GM06990 (cell line): ENCODE measurements around the gene AGPAT4.

ENCODE experiments used
- DNase-seq: peaks from one replicate; pipeline ENCODE4 v3.0.0-alpha.2; 2011; ENCODE audit not compliant: insufficient read length; ENCODE audit errors: extremely low read depth
- H3K27me3 ChIP-seq: replicated peaks from 2 replicates; pipeline ENCODE4 v1.6.0; 2011; ENCODE audit warnings: low read length; ENCODE audit not compliant: control insufficient read depth, insufficient read depth
- H3K36me3 ChIP-seq: 2 replicates; pipeline ENCODE4 v1.5.1; 2011; ENCODE audit warnings: low read length; ENCODE audit not compliant: control insufficient read depth, insufficient read depth
- H3K4me3 ChIP-seq: replicated peaks from 2 replicates; pipeline ENCODE4 v1.5.1; 2011; ENCODE audit warnings: low read depth, mild to moderate bottlenecking, control low read depth, low read length
- TF ChIP-seq, protein P1 (sequence below): IDR thresholded peaks from 2 replicates; pipeline ENCODE4 v1.5.1; 2011; ENCODE audit warnings: low read length, control low read depth, mild to moderate bottlenecking, inconsistent platforms; ENCODE audit not compliant: insufficient read depth, poor library complexity, severe bottlenecking

The AGPAT4 gene

DNA sequence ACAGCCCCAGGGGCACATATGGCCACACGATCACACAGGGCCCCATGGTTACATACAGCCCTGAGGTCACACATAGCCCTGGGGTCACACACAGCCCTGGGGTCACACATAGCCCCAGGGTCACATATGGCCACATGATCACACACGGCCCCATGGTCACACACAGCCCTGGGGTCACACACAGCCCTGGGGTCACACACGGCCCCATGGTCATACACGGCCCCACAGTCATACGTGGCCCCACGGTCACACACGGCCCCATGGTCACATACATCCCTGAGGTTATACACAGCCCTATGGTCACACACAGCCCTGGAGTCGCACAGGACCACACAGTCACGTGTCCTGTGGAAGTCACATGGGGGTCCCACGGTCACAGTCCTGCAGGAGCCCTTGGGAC, 120.1 kb downstream of the AGPAT4 start:
- DNase-seq, result no peak
- Histone ChIP-seq H3K36me3 (no peaks in the 10 kb centered on the region), H3K4me3 (no peak overlapping the region), H3K27me3 (no peaks in the 10 kb centered on the region)
- TF ChIP-seq, protein P1, sequence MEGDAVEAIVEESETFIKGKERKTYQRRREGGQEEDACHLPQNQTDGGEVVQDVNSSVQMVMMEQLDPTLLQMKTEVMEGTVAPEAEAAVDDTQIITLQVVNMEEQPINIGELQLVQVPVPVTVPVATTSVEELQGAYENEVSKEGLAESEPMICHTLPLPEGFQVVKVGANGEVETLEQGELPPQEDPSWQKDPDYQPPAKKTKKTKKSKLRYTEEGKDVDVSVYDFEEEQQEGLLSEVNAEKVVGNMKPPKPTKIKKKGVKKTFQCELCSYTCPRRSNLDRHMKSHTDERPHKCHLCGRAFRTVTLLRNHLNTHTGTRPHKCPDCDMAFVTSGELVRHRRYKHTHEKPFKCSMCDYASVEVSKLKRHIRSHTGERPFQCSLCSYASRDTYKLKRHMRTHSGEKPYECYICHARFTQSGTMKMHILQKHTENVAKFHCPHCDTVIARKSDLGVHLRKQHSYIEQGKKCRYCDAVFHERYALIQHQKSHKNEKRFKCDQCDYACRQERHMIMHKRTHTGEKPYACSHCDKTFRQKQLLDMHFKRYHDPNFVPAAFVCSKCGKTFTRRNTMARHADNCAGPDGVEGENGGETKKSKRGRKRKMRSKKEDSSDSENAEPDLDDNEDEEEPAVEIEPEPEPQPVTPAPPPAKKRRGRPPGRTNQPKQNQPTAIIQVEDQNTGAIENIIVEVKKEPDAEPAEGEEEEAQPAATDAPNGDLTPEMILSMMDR, result no peak

DNA sequence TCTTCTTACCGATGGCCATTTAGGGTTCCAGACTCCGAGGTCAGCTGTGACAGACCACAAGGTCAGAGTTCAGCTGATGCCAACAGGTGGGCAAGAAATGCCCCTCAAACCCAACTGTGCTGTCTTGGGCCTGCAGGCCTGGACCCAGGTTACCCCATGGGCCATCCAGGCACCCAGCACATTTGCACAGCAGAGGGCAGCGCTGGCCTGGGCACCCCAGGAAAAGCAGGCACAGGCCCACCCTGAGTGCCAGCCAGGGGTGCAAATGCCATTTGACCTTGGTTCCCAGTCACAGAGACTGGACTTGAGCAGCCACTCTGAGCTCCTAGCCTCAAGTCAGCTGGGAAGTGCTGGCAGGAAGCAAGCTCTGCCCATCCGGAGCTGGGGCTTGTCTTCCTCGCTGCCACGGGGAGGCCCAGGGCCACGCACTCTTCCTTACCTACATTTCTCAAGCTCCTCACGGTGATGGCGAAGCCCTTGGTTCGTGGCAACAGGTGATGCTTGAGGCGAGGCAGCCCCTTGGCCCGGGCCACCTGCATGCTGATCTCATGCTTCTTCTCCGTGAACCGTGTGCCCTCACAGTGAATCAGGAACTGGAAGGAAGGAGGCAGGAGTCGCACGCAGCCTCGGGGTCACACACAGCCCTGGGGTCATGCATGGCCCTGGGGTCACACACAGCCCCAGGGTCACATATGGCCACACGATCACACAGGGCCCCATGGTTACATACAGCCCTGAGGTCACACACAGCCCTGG, 120.8 kb downstream of the AGPAT4 start:
- no peak overlapping the region for H3K4me3 ChIP-seq
- no peaks in the 10 kb centered on the region for H3K27me3 ChIP-seq
- H3K36me3 ChIP-seq, result no peaks in the 10 kb centered on the region
- no peak for DNase-seq
- TF ChIP-seq, protein P1, result peak; percentile 47

DNA sequence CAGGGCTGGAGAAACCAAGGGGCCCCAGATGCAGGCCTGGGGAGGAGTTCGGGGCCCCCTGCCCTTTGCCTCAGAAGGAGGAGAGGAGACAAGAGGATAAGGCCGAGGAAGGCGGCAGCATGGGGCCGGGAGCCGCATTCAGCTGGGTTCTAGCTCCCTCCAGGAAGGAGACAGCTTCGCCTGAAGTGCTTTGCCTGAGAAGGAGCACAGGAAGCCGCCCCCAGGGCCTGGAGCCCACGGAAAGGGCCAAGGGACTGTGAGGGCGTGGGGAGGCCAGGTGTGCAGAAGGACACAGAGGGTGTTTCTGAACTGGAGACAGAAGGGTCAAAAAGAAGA, 121.4 kb downstream of the AGPAT4 start:
- H3K27me3 ChIP-seq, result no peaks in the 10 kb centered on the region
- no peak for DNase-seq
- H3K36me3 ChIP-seq, result no peaks in the 10 kb centered on the region
- no peak overlapping the region for H3K4me3 ChIP-seq
- TF ChIP-seq, protein P1, result no peak

DNA sequence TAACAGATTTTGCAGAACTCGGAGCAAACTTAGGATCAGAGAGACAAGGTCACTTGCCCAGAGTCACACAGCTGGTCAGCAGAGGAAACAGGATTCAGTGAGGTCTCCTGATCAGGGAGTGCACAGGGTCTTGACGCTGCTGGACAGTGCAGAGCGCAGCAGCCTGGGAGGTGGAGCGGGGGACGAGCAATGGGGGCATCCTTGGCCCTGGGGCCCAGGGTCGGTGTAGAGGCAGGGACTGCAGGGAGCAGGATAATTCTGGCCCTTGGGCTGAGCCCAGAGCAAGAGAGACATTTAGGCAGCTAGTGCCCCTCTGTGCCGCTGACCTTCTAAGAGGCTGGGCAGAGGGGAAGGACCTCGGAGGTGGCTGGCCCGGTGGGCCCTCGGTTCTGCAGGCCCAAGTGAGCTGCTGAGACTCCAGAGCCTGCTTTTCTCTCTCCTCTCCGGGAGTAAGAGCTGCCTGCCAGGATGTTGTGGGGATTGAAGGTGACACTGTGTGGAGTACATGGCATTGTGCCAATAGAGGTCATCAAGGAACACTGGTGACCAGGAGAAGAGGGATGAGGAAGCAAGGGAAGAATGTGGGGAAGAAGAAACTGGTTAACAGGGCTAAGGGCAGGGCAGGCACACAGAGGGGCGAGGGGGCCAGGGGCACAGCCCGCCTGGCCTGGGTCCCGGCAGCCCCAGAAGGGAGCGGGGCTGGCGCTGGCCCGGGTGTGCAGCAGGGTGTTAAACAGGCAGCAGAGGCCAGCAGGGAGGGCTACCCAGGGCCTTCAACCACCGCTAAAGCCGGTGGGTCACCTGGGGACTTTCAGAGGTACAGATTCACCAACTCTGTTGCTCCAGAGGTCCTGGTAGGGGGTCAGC, 122.0 kb downstream of the AGPAT4 start:
- no peak overlapping the region for H3K4me3 ChIP-seq
- H3K36me3 ChIP-seq, result no peaks in the 10 kb centered on the region
- no peaks in the 10 kb centered on the region for H3K27me3 ChIP-seq
- TF ChIP-seq, protein P1, result no peak
- no peak for DNase-seq

DNA sequence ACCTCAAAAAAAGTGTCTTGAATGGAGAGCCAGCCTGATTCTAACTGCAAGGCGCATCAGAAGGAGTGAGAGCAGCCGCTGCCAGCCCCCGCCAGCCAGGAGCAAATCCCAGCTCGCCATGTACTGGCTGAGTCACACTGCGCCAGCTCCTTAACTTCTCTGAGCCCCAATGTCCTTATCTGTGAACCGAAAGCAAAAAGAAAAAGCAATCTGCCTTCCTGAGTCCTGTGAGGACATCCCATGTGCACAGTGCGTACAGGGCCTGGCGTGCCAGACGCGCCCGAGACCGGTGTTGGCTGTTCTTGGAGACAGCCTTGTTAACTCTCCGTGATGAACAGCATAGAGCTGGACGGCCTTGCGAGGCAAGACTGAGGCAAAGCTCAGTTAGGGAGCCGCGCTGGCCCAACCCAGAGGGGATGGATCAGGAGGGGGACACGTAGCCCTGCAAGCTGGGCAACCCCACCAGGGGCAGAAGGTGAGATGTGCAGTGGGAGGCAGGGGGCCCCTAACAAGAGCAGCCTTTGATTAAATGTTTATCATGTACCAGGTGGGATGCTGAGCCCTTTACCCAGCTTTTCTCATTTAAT, 122.7 kb downstream of the AGPAT4 start:
- Histone ChIP-seq H3K36me3 (no peaks in the 10 kb centered on the region), H3K27me3 (no peaks in the 10 kb centered on the region), H3K4me3 (no peak overlapping the region)
- TF ChIP-seq, protein P1, result no peak
- no peak for DNase-seq
